ENCODE results near the gene GABRG3.

The GABRG3 gene

DNA sequence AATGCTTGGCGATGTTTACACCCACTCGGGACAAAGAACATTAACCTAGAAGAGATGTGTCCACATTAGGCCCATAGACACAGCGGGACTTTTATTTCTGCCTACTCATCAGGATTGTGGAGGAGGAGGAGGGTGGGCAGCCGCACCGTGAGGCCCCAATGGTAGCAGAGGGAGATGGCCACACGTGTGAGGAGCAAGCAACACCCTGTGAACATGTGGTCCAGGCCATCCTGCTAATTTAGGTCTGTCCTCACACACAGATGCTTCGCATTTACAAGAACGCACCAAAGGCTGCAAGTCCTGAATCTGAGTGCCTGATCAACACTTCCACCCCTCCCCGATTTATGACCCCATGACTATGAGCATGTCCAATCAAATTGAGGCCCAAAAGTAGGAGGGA, 560.0 kb downstream of the GABRG3 start:
- TF ChIP-seq, protein P1, sequence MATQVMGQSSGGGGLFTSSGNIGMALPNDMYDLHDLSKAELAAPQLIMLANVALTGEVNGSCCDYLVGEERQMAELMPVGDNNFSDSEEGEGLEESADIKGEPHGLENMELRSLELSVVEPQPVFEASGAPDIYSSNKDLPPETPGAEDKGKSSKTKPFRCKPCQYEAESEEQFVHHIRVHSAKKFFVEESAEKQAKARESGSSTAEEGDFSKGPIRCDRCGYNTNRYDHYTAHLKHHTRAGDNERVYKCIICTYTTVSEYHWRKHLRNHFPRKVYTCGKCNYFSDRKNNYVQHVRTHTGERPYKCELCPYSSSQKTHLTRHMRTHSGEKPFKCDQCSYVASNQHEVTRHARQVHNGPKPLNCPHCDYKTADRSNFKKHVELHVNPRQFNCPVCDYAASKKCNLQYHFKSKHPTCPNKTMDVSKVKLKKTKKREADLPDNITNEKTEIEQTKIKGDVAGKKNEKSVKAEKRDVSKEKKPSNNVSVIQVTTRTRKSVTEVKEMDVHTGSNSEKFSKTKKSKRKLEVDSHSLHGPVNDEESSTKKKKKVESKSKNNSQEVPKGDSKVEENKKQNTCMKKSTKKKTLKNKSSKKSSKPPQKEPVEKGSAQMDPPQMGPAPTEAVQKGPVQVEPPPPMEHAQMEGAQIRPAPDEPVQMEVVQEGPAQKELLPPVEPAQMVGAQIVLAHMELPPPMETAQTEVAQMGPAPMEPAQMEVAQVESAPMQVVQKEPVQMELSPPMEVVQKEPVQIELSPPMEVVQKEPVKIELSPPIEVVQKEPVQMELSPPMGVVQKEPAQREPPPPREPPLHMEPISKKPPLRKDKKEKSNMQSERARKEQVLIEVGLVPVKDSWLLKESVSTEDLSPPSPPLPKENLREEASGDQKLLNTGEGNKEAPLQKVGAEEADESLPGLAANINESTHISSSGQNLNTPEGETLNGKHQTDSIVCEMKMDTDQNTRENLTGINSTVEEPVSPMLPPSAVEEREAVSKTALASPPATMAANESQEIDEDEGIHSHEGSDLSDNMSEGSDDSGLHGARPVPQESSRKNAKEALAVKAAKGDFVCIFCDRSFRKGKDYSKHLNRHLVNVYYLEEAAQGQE (IDR thresholded peaks at IDR 0.05; ENCODE audit: insufficient read depth in 1 of 2, low read depth in 2 of 2, low read length in 2 of 2), result no peak
- TF ChIP-seq TAF1 (IDR thresholded peaks at IDR 0.05; ENCODE audit: borderline replicate concordance, insufficient read depth, low read length) (no peak), FOXP2 (optimal IDR thresholded peaks at IDR 0.05; ENCODE audit: borderline replicate concordance, extremely low read depth, extremely low read length, insufficient read depth) (no peak), SIN3A (IDR thresholded peaks at IDR 0.05; ENCODE audit: borderline replicate concordance, insufficient read depth, low read length) (no peak), POLR2AphosphoS5 (IDR thresholded peaks at IDR 0.05; ENCODE audit: low read depth, low read length) (no peak)

DNA sequence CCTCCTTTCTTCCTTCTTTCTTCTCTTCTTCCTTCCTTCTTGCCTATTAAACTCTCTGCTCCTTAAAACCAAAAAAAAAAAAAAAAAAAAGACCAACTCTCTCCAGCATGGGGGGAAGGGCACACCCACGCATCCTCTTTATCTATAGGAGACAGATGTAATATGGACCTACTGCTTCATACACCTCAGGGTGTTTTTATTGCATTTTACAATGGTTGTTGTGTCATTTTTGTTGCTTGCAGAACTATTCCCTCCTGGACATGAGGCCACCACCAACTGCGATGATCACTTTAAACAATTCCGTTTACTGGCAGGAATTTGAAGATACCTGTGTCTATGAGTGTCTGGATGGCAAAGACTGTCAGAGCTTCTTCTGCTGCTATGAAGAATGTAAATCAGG, 561.4 kb downstream of the GABRG3 start:
- TF ChIP-seq POLR2AphosphoS5 (IDR thresholded peaks at IDR 0.05; ENCODE audit: low read depth, low read length), result no peak
- no peak for TF ChIP-seq SIN3A (IDR thresholded peaks at IDR 0.05; ENCODE audit: borderline replicate concordance, insufficient read depth, low read length)
- TF ChIP-seq FOXP2 (optimal IDR thresholded peaks at IDR 0.05; ENCODE audit: borderline replicate concordance, extremely low read depth, extremely low read length, insufficient read depth), result no peak
- TF ChIP-seq TAF1 (IDR thresholded peaks at IDR 0.05; ENCODE audit: borderline replicate concordance, insufficient read depth, low read length), result no peak
- TF ChIP-seq, protein P1 (IDR thresholded peaks at IDR 0.05; ENCODE audit: insufficient read depth in 1 of 2, low read depth in 2 of 2, low read length in 2 of 2), result no peak

DNA sequence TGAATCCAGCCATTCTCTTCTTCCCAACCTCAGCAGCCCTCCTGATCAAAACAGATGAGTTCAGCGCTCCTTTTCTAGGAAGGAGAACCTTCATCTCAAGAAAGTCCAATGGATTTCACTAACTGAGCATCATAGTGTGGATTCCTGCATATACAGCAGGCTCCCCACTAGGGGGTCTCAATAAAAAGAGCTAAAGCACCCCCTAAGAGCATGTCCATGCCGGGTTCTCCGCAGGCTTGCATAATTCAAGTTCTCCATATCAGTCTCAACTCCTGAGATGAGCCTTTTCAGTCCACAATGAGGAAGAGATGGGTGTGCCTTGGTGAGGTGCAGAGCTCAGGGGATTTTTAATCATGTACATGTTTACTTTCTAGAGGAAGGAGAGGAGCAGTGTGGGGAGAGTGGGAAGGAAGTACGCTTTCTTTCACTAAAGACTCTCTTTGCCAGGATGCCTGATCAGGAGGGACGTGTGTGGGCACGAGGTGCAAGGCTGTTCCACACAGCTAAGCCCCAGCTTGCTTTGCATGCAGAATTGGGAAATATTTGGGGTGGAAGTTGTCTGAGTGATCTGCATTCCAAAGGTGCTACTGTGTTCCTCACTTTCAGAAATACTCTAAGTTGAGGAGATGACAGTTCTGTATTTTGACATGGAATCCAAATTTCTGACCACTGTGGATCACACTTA, 564.6 kb downstream of the GABRG3 start:
- no peak for TF ChIP-seq FOXP2 (optimal IDR thresholded peaks at IDR 0.05; ENCODE audit: borderline replicate concordance, extremely low read depth, extremely low read length, insufficient read depth)
- TF ChIP-seq POLR2AphosphoS5 (IDR thresholded peaks at IDR 0.05; ENCODE audit: low read depth, low read length), result no peak
- TF ChIP-seq, protein P1 (IDR thresholded peaks at IDR 0.05; ENCODE audit: insufficient read depth in 1 of 2, low read depth in 2 of 2, low read length in 2 of 2), result no peak
- TF ChIP-seq SIN3A (IDR thresholded peaks at IDR 0.05; ENCODE audit: borderline replicate concordance, insufficient read depth, low read length), result no peak
- no peak for TF ChIP-seq TAF1 (IDR thresholded peaks at IDR 0.05; ENCODE audit: borderline replicate concordance, insufficient read depth, low read length)

DNA sequence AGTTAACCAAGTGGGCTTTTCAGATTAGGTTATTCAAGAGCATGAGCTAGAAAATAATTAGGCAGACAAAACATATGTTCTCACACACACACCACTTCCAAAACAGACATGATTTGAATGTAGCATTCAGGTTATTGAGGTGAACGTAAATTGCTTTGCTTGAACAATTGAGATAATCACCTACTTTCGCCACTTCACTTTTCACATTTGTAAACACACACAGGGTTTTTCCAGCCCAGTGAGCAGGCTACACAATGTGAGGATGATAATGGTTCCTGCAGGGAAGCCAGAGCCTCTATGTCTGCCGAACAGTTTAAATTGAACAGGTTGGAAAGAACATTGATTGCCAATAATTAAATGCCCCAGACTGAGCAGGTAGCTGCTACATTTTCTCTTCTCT, 567.3 kb downstream of the GABRG3 start:
- TF ChIP-seq TAF1 (IDR thresholded peaks at IDR 0.05; ENCODE audit: borderline replicate concordance, insufficient read depth, low read length) (no peak), FOXP2 (optimal IDR thresholded peaks at IDR 0.05; ENCODE audit: borderline replicate concordance, extremely low read depth, extremely low read length, insufficient read depth) (no peak), POLR2AphosphoS5 (IDR thresholded peaks at IDR 0.05; ENCODE audit: low read depth, low read length) (no peak), SIN3A (IDR thresholded peaks at IDR 0.05; ENCODE audit: borderline replicate concordance, insufficient read depth, low read length) (no peak)
- TF ChIP-seq, protein P1 (IDR thresholded peaks at IDR 0.05; ENCODE audit: insufficient read depth in 1 of 2, low read depth in 2 of 2, low read length in 2 of 2), result no peak

All from PFSK-1 (cell line).